GM12878 (cell line): ENCODE results near the gene NPLOC4. TPM values are rescaled to one million over a fixed set of nuclear protein-coding genes. Genes with fewer than 3 reads are reported as not detected.

Experiments used
- ATAC-seq: fragments of 200-7000 bp; cut with Tn5 transposase; 3 replicates; pipeline ENCODE4 v1.9.1; 2020; ENCODE audit warnings: mild to moderate bottlenecking, moderate library complexity
- BruUV-seq: library from RNA; stranded (reverse); fragments of 400-500 nt; replicated peaks from 2 replicates; lab custom pipeline; 2021; lab: Mats Ljungman, UMichigan
- CTCF ChIA-PET: fragments of 300-600 bp; sonication (Branson Sonifier 250); formaldehyde crosslinking; extraction: SDS; loops from one replicate; lab custom pipeline; 2021; ENCODE audit warnings: inconsistent platforms; lab: Yijun Ruan, JAX
- POLR2A ChIA-PET: fragments of 350-600 bp; formaldehyde crosslinking; extraction: SDS; loops from one replicate; lab custom pipeline; 2021; ENCODE audit warnings: inconsistent platforms; lab: Charles Lee
- RAD21 ChIA-PET: fragments of 300-600 bp; sonication (Branson Sonifier 250); formaldehyde crosslinking; loops from one replicate; lab custom pipeline; 2023; ENCODE audit warnings: antibody characterized with exemption; ENCODE audit not compliant: unreplicated experiment; lab: Charles Lee
- SMC1A ChIA-PET: fragments of 300-600 bp; sonication (Branson Sonifier 250); formaldehyde crosslinking; loops from one replicate; lab custom pipeline; 2023; ENCODE audit not compliant: unreplicated experiment, uncharacterized antibody; lab: Charles Lee
- DNase-seq: peaks from one replicate; pipeline ENCODE4 v3.0.0-alpha.2; 2011; ENCODE audit warnings: low read depth, low spot score
- FAIRE-seq: peaks from 3 replicates; lab custom pipeline; 2011; peaks lifted over from hg19 to GRCh38; lab: Jason Lieb, UNC
- H2AFZ ChIP-seq: 2 replicates; pipeline ENCODE4 v1.6.0; 2011; ENCODE audit warnings: low read depth, low read length, control low read depth; ENCODE audit not compliant: control insufficient read depth
- H3K27ac ChIP-seq: 2 replicates; pipeline ENCODE4 v1.5.1; 2011; ENCODE audit warnings: control low read depth; ENCODE audit not compliant: control insufficient read depth, insufficient read depth
- H3K27me3 ChIP-seq, 2 experiments: replicated peaks in 1 of 2; 2 replicates each; pipeline versions ENCODE4 v1.6.0 to v1.6.1; 2011; ENCODE audit warnings: low read length in 1 of 2; ENCODE audit not compliant: control insufficient read depth in 2 of 2, insufficient read depth in 2 of 2
- H3K36me3 ChIP-seq, 2 experiments: 2 replicates each; pipeline ENCODE4 v1.5.1; 2011; ENCODE audit warnings: low read length in 1 of 2; ENCODE audit not compliant: control insufficient read depth in 2 of 2, insufficient read depth in 2 of 2
- H3K4me1 ChIP-seq: 2 replicates; pipeline ENCODE4 v1.6.1; 2011; ENCODE audit warnings: mild to moderate bottlenecking, low read length, moderate library complexity, mixed read lengths; ENCODE audit not compliant: control insufficient read depth, insufficient read depth
- H3K4me2 ChIP-seq: 2 replicates; pipeline ENCODE4 v1.6.0; 2011; ENCODE audit warnings: control low read depth; ENCODE audit not compliant: control insufficient read depth, insufficient read depth
- H3K4me3 ChIP-seq: fragments of 200-600 bp; sonication (generic); 2 replicates; pipeline ENCODE4 v1.5.1; 2016
- H3K79me2 ChIP-seq: 2 replicates; pipeline ENCODE4 v1.6.0; 2011; ENCODE audit warnings: low read length; ENCODE audit not compliant: control insufficient read depth, insufficient read depth
- H3K9ac ChIP-seq: 2 replicates; pipeline ENCODE4 v1.8.0; 2011; ENCODE audit warnings: low read length, control low read depth, mixed read lengths; ENCODE audit not compliant: control insufficient read depth, insufficient read depth
- H3K9me3 ChIP-seq: replicated peaks from 3 replicates; pipeline ENCODE4 v1.5.1; 2011; ENCODE audit warnings: mild to moderate bottlenecking, low read length; ENCODE audit not compliant: control insufficient read depth, insufficient read depth
- H4K20me1 ChIP-seq: 2 replicates; pipeline ENCODE4 v1.6.0; 2011; ENCODE audit not compliant: control insufficient read depth, insufficient read depth
- BHLHE40 ChIP-seq, 2 experiments: fragments of 450-650 bp in 1 of 2; IDR thresholded peaks; 2 replicates each; pipeline ENCODE4 v1.6.1; 2011 to 2017; ENCODE audit warnings: low read depth in 2 of 2, borderline replicate concordance in 1 of 2, improper control_type of control experiment in 1 of 2, low read length in 1 of 2, mild to moderate bottlenecking in 1 of 2
- CBX5 ChIP-seq: sonication (generic); IDR thresholded peaks from 2 replicates; pipeline ENCODE4 v1.6.1; 2016; ENCODE audit warnings: low read depth, moderate library complexity, mild to moderate bottlenecking, inconsistent platforms
- CHD2 ChIP-seq: IDR thresholded peaks from 2 replicates; pipeline ENCODE4 v1.6.1; 2011; ENCODE audit warnings: low read depth, low read length, improper control_type of control experiment, borderline replicate concordance
- EED ChIP-seq: sonication (generic); IDR thresholded peaks from 2 replicates; pipeline ENCODE4 v1.6.1; 2016; ENCODE audit warnings: antibody characterized with exemption, low read depth
- NFIC ChIP-seq: IDR thresholded peaks from 2 replicates; pipeline ENCODE4 v1.6.1; 2012; ENCODE audit warnings: low read depth, mild to moderate bottlenecking, inconsistent platforms, low read length, moderate library complexity
- NFXL1 ChIP-seq: fragments of 450-650 bp; IDR thresholded peaks from 2 replicates; pipeline ENCODE4 v1.6.1; 2017; ENCODE audit warnings: antibody characterized with exemption, mild to moderate bottlenecking, borderline replicate concordance
- NFYB ChIP-seq: IDR thresholded peaks from 2 replicates; pipeline ENCODE4 v1.6.1; 2011; ENCODE audit warnings: low read depth, mild to moderate bottlenecking, low read length, improper control_type of control experiment, moderate library complexity; ENCODE audit not compliant: insufficient read depth
- NR2C1 ChIP-seq: fragments of 450-650 bp; IDR thresholded peaks from 2 replicates; pipeline ENCODE4 v1.6.1; 2017; ENCODE audit warnings: antibody characterized with exemption, mild to moderate bottlenecking, moderate library complexity
- RBBP5 ChIP-seq: fragments of 200-600 bp; sonication (generic); conservative IDR thresholded peaks from 2 replicates; pipeline ENCODE4 v1.6.1; 2016
- SMC3 ChIP-seq: IDR thresholded peaks from 2 replicates; pipeline ENCODE4 v1.6.1; 2011; ENCODE audit warnings: low read length, improper control_type of control experiment, borderline replicate concordance
- SRF ChIP-seq, 2 experiments: IDR thresholded peaks; 2 replicates each; pipeline ENCODE4 v1.6.1; 2011; ENCODE audit warnings: low read depth in 2 of 2, low read length in 2 of 2, mild to moderate bottlenecking in 1 of 2, moderate library complexity in 1 of 2
- STAT3 ChIP-seq: IDR thresholded peaks from 2 replicates; pipeline ENCODE4 v1.6.1; 2011; ENCODE audit warnings: low read depth, low read length, improper control_type of control experiment
- SUZ12 ChIP-seq: fragments of 200-600 bp; sonication (generic); IDR thresholded peaks from one replicate; pipeline ENCODE4 v1.6.1; 2018; ENCODE audit warnings: antibody characterized with exemption, mild to moderate bottlenecking; ENCODE audit not compliant: unreplicated experiment
- USF1 ChIP-seq: IDR thresholded peaks from 2 replicates; pipeline ENCODE4 v1.6.1; 2011; ENCODE audit warnings: borderline replicate concordance, low read depth, mild to moderate bottlenecking, moderate library complexity, mixed read lengths, low read length; ENCODE audit not compliant: insufficient read depth; ENCODE audit errors: extremely low read length
- ZNF592 ChIP-seq: fragments of 450-650 bp; IDR thresholded peaks from 2 replicates; pipeline ENCODE4 v1.6.1; 2017; ENCODE audit warnings: mild to moderate bottlenecking, moderate library complexity
- WGBS: methylation state at CpG from one replicate; pipeline ENCODE4 v1.1.6; 2016; ENCODE audit warnings: low lambda C conversion rate; ENCODE audit not compliant: insufficient replicate concordance, insufficient coverage; ENCODE audit errors: missing lambda C conversion rate; 5-methylcytosine and 5-hydroxymethylcytosine counted together
- in situ Hi-C: fragments of 300-500 bp; cut with MboI; formaldehyde crosslinking; loops from 9 replicates; pipeline ENCODE4 v1.14.3; 2018; ENCODE audit warnings: mixed read lengths
- intact Hi-C: fragments of 100-400 bp; cut with micrococcal nuclease; formaldehyde crosslinking; loops from one replicate; pipeline ENCODE4 v1.14.2; 2022; ENCODE audit not compliant: unreplicated experiment
- polyA plus RNA-seq, 11 experiments: library from polyadenylated mRNA; depleted of rRNA in 4 of 11; unstranded in 6 of 11; stranded (reverse) in 5 of 11; fragments of >200 nt; fragmentation: Nextera tagmentation in 4 of 11; fragmentation: Illumina TruSeq in 1 of 11; extraction: Ambion mirVana in 4 of 11; extraction: Trizol in 1 of 11; gene quantifications; 1 replicate in 1 of 11; 2 replicates in 10 of 11; pipeline versions ENCODE4 v1.2.1 to v1.2.3, GENCODE V29; 2011 to 2016; ENCODE audit warnings: inconsistent platforms in 2 of 11, missing spikeins in 2 of 11, low read depth in 1 of 11
- total RNA-seq, 4 experiments: library from RNA; depleted of rRNA in 3 of 4; stranded (reverse); fragments of >200 nt in 3 of 4; fragmentation: Illumina TruSeq in 1 of 4; extraction: Trizol in 1 of 4; gene quantifications; 2 replicates each; pipeline versions ENCODE4 v1.2.1 to v1.2.3, GENCODE V29; 2013 to 2021

NPLOC4 gene
- total and polyA plus RNA-seq, 10 of the 15 experiments (the other 5 are each of a cell fraction or from before 2014, with no cell fraction given) = 1.5 to 83.7 (median 45.8) TPM

GRCh38 chr17:81549826-81550225, 87.1 kb downstream of the NPLOC4 start:
- FAIRE-seq = no peak
- CTCF ChIA-PET = interaction anchor here (1.5 kb wide), 1 partner anchor 51 kb away, joined by 4 read pairs; no protein-coding TSS in a partner anchor
- BruUV-seq = no TSS peak

GRCh38 chr17:81549031-81549557, 87.8 kb downstream of the NPLOC4 start:
- no TSS peak for BruUV-seq
- peaks cover 11% of the 10 kb centered on the region for H3K4me1 ChIP-seq
- no peaks in the 10 kb centered on the region for H3K27me3 ChIP-seq
- CTCF ChIA-PET = interaction anchor here (1.5 kb wide), 1 partner anchor 52 kb away, joined by 4 read pairs; no protein-coding TSS in a partner anchor
- peaks cover 24% of the 10 kb centered on the region for H3K79me2 ChIP-seq
- DNase-seq (no peak), FAIRE-seq (no peak), ATAC-seq (no peak)
- RAD21 ChIA-PET = no interaction called here
- WGBS = 93% methylated on average over 13 of the region's 16 CpGs
- H4K20me1 ChIP-seq = no peaks in the 10 kb centered on the region
- SMC1A ChIA-PET = no interaction called here
- POLR2A ChIA-PET = no interaction called here
- H3K9ac ChIP-seq = no peak overlapping the region
- in situ Hi-C loops (no loop called here), intact Hi-C loops (no loop called here)
- H3K9me3 ChIP-seq = no peaks in the 10 kb centered on the region
- H3K36me3 ChIP-seq = peaks cover 14 to 30% of the 10 kb centered on the region in 2 experiments; a peak in 3 of 4 replicates
- no peak overlapping the region for H3K4me2 ChIP-seq
- H2AFZ ChIP-seq = no peak overlapping the region
- H3K27ac ChIP-seq = no peak overlapping the region
- H3K4me3 ChIP-seq = no peak overlapping the region
- no peak for TF ChIP-seq EED
- TF ChIP-seq NFIC = no peak
- no peak for TF ChIP-seq NFYB
- no peak for TF ChIP-seq RBBP5
- no peak for TF ChIP-seq NR2C1
- TF ChIP-seq BHLHE40 (IDR thresholded peaks at IDR 0.05; ENCODE audit: borderline replicate concordance in 1 of 2, low read depth in 2 of 2, low read length in 1 of 2) = no peak
- TF ChIP-seq CBX5 = no peak
- no peak for TF ChIP-seq SMC3
- TF ChIP-seq USF1 = no peak
- no peak for TF ChIP-seq ZNF592

More at GRCh38 chr17:81549826-81550225, 87.1 kb downstream of the NPLOC4 start:
- POLR2A ChIA-PET = no interaction called here
- no peak overlapping the region for H3K9ac ChIP-seq
- H3K27ac ChIP-seq = no peak overlapping the region
- RAD21 ChIA-PET = no interaction called here
- no peaks in the 10 kb centered on the region for H3K9me3 ChIP-seq
- TF ChIP-seq CHD2 (no peak), SUZ12 (no peak), STAT3 (no peak), SRF (IDR thresholded peaks at IDR 0.05; ENCODE audit: low read depth in 2 of 2, low read length in 2 of 2) (no peak), NFXL1 (no peak)
- WGBS = 89% methylated on average over 8 of the region's 8 CpGs
- in situ Hi-C loops = no loop called here
- no peak for ATAC-seq
- H3K79me2 ChIP-seq = peaks cover 24% of the 10 kb centered on the region
- H3K4me3 ChIP-seq = no peak overlapping the region
- peaks cover 14% of the 10 kb centered on the region for H3K4me1 ChIP-seq
- SMC1A ChIA-PET = interaction anchor here (1.1 kb wide), 2 partner anchors 31 to 51 kb away, joined by 3 read pairs; no protein-coding TSS in a partner anchor
- H2AFZ ChIP-seq = no peak overlapping the region
- DNase-seq = no peak
- intact Hi-C loops = no loop called here
- no peaks in the 10 kb centered on the region for H3K27me3 ChIP-seq
- peaks cover 11 to 30% of the 10 kb centered on the region in 2 experiments; a peak in 3 of 4 replicates for H3K36me3 ChIP-seq
- peak overlapping the region; percentile 38 for H3K4me2 ChIP-seq
- no peaks in the 10 kb centered on the region for H4K20me1 ChIP-seq
